B cell (primary cell): ENCODE data around the gene DYNC2I2. TPM values are rescaled to one million over a fixed set of nuclear protein-coding genes. Genes with fewer than 3 reads are reported as not detected.
"Not testable (repeated sequence)": the region's sequence is repeated elsewhere in the genome, so short reads cannot be mapped to it uniquely, and the experiment has no call there.

Experiments
- ATAC-seq: fragments of 200-7000 bp; cut with Tn5 transposase; one replicate; pipeline ENCODE4 v1.10.0; 2021; ENCODE audit warnings: low read depth, mild to moderate bottlenecking, moderate number of reproducible peaks, moderate library complexity
- CTCF ChIA-PET: fragments of 350-600 bp; sonication (Branson Sonifier 250); formaldehyde crosslinking; loops from one replicate; lab custom pipeline; 2021; ENCODE audit warnings: antibody characterized with exemption, inconsistent platforms; lab: Charles Lee
- POLR2A ChIA-PET: fragments of 350-600 bp; sonication (Branson Sonifier 250); formaldehyde crosslinking; loops from one replicate; lab custom pipeline; 2021; ENCODE audit warnings: antibody characterized with exemption; lab: Charles Lee
- DNase-seq: peaks from one replicate; pipeline ENCODE4 v3.0.0; 2013
- H2AFZ ChIP-seq: 2 replicates; pipeline ENCODE4 v1.6.1; 2012; ENCODE audit warnings: mild to moderate bottlenecking, low read depth, low read length; ENCODE audit not compliant: insufficient read depth, poor library complexity, severe bottlenecking
- H3K27ac ChIP-seq, 2 donors: 1 replicate in 1 of 2; 2 replicates in 1 of 2; pipeline ENCODE4 v1.5.1; 2012 to 2013; ENCODE audit warnings: low read length in 2 of 2, mild to moderate bottlenecking in 2 of 2, moderate library complexity in 1 of 2
- H3K27me3 ChIP-seq, 4 experiments: fragments of 200-600 bp in 1 of 4; sonication (generic) in 1 of 4; replicated peaks in 1 of 4; 1 replicate in 2 of 4; 2 replicates in 2 of 4; pipeline versions ENCODE4 v1.6.1 to v1.7.0; 2013 to 2016; ENCODE audit warnings: low read length in 3 of 4, mild to moderate bottlenecking in 2 of 4, mixed read lengths in 1 of 4, moderate library complexity in 1 of 4; ENCODE audit not compliant: insufficient read depth in 4 of 4, control insufficient read depth in 3 of 4; ENCODE audit errors: control extremely low read depth in 1 of 4
- H3K36me3 ChIP-seq, 2 experiments: replicated peaks in 1 of 2; 1 replicate in 1 of 2; 2 replicates in 1 of 2; pipeline versions ENCODE4 v1.6.1 to v1.7.1; 2013; ENCODE audit warnings: low read length in 1 of 2; ENCODE audit not compliant: insufficient read depth in 2 of 2, control insufficient read depth in 1 of 2; ENCODE audit errors: control extremely low read depth in 1 of 2, extremely low read depth in 1 of 2
- H3K4me1 ChIP-seq, 2 donors: fragments of 200-600 bp in 1 of 2; sonication (generic) in 1 of 2; 1 replicate in 1 of 2; 2 replicates in 1 of 2; pipeline versions ENCODE4 v1.5.1 to v1.6.1; 2013 to 2017; ENCODE audit warnings: low read length in 2 of 2; ENCODE audit not compliant: control insufficient read depth in 2 of 2, insufficient read depth in 2 of 2
- H3K4me2 ChIP-seq: replicated peaks from 2 replicates; pipeline ENCODE3; 2012; ENCODE audit warnings: mild to moderate bottlenecking, low read depth, low read length; ENCODE audit not compliant: poor library complexity, severe bottlenecking
- H3K4me3 ChIP-seq, 5 experiments: fragments of 200-600 bp in 1 of 5; sonication (generic) in 1 of 5; 1 replicate in 3 of 5; 2 replicates in 2 of 5; pipeline versions ENCODE4 v1.5.1 to v1.7.0; 2011 to 2016; ENCODE audit warnings: low read length in 4 of 5, mild to moderate bottlenecking in 4 of 5, low read depth in 2 of 5, control low read depth in 1 of 5, moderate library complexity in 1 of 5; ENCODE audit not compliant: insufficient read depth in 1 of 5; ENCODE audit errors: control extremely low read depth in 1 of 5, extremely low read depth in 1 of 5
- H3K79me2 ChIP-seq: fragments of 200-600 bp; sonication (generic); one replicate; pipeline ENCODE4 v1.6.0; 2016; ENCODE audit warnings: low read length; ENCODE audit not compliant: control insufficient read depth, insufficient read depth
- H3K9ac ChIP-seq: fragments of 200-600 bp; sonication (generic); 2 replicates; pipeline ENCODE4 v1.6.1; 2017; ENCODE audit warnings: mild to moderate bottlenecking, low read length, moderate library complexity
- H3K9me3 ChIP-seq, 3 donors: one replicate each; pipeline versions ENCODE4 v1.6.1 to v1.7.1; 2013; ENCODE audit warnings: low read length in 2 of 3; ENCODE audit not compliant: control insufficient read depth in 2 of 3, insufficient read depth in 1 of 3; ENCODE audit errors: control extremely low read depth in 1 of 3
- H4K20me1 ChIP-seq: 2 replicates; pipeline ENCODE4 v1.6.0; 2012; ENCODE audit warnings: mild to moderate bottlenecking, low read length; ENCODE audit not compliant: insufficient read depth, control insufficient read depth, poor library complexity, severe bottlenecking
- H3K27ac Mint-ChIP-seq: one replicate; pipeline ENCODE4 v1.8.0; 2021; ENCODE audit warnings: mixed read lengths
- H3K27me3 Mint-ChIP-seq: one replicate; pipeline ENCODE4 v1.8.0; 2021; ENCODE audit warnings: mixed read lengths
- H3K4me1 Mint-ChIP-seq: one replicate; pipeline ENCODE4 v1.8.0; 2021; ENCODE audit warnings: mixed read lengths
- H3K4me3 Mint-ChIP-seq: one replicate; pipeline ENCODE4 v1.8.0; 2021; ENCODE audit warnings: mixed read lengths
- H3K9me3 Mint-ChIP-seq: one replicate; pipeline ENCODE4 v1.8.0; 2022; ENCODE audit warnings: mixed read lengths; ENCODE audit not compliant: insufficient read depth
- CTCF ChIP-seq: fragments of 200-600 bp; IDR thresholded peaks from one replicate; pipeline ENCODE4 v1.8.0; 2022; ENCODE audit warnings: antibody characterized with exemption, mild to moderate bottlenecking
- EZH2 ChIP-seq: IDR thresholded peaks from 2 replicates; pipeline ENCODE4 v1.6.1; 2012; ENCODE audit warnings: borderline replicate concordance, low read depth, mild to moderate bottlenecking, moderate library complexity, low read length; ENCODE audit not compliant: insufficient read depth, poor library complexity, severe bottlenecking
- WGBS: methylation state at CpG from one replicate; pipeline ENCODE4 v1.1.5; 2013; ENCODE audit warnings: missing lambda C conversion rate; ENCODE audit not compliant: insufficient coverage; 5-methylcytosine and 5-hydroxymethylcytosine counted together
- intact Hi-C: fragments of 100-400 bp; cut with micrococcal nuclease; formaldehyde crosslinking; loops from one replicate; pipeline ENCODE4 v1.10.0; 2022
- polyA plus RNA-seq: library from polyadenylated mRNA; depleted of rRNA; stranded (reverse); fragments of >200 nt; gene quantifications from 2 replicates; pipeline ENCODE4 v1.2.3, GENCODE V29; 2012
- total RNA-seq, 2 donors: library from RNA; stranded (reverse); fragments of 120-200 nt in 1 of 2; gene quantifications; 1 replicate in 1 of 2; 2 replicates in 1 of 2; pipeline versions ENCODE4 v1.2.3 to v1.2.4, GENCODE V29; 2013 to 2022

DYNC2I2 gene
- total and polyA plus RNA-seq, 2 donors (not counting 1 experiment from before 2014, with no cell fraction given), result 76.6 to 109 TPM

GRCh38 chr9:128651798-128652197, 4.8 kb downstream of the DYNC2I2 start:
- no peaks in the 10 kb centered on the region for H3K9me3 ChIP-seq
- H3K27me3 Mint-ChIP-seq, result no peaks in the 10 kb centered on the region
- H3K4me3 Mint-ChIP-seq, result no peak overlapping the region
- 97% methylated on average over 5 of the region's 5 CpGs for WGBS
- H3K79me2 ChIP-seq, result peaks cover 28% of the 10 kb centered on the region
- POLR2A ChIA-PET, result interaction anchor here (0.6 to 0.7 kb wide), 2 partner anchors 8 to 37 kb away, joined by 3 to 8 read pairs; partner anchors contain the start of gene SET
- no peaks in the 10 kb centered on the region for H3K27me3 ChIP-seq
- CTCF ChIA-PET, result no interaction called here
- DNase-seq (no peak), ATAC-seq (no peak)
- H3K9me3 Mint-ChIP-seq, result no peaks in the 10 kb centered on the region
- intact Hi-C loops, result no loop called here
- no peaks in the 10 kb centered on the region for H3K36me3 ChIP-seq
- no peak overlapping the region for H3K4me2 ChIP-seq
- no peak overlapping the region for H2AFZ ChIP-seq
- H3K27ac ChIP-seq, result no peak overlapping the region
- no peak overlapping the region for H3K4me3 ChIP-seq
- H3K4me1 Mint-ChIP-seq, result peaks cover 9% of the 10 kb centered on the region
- no peak overlapping the region for H3K27ac Mint-ChIP-seq
- no peaks in the 10 kb centered on the region for H4K20me1 ChIP-seq
- TF ChIP-seq EZH2, result no peak
- TF ChIP-seq CTCF, result no peak
- peaks cover 2 to 7% of the 10 kb centered on the region in 2 donors for H3K4me1 ChIP-seq
- H3K9ac ChIP-seq, result no peak overlapping the region

- POLR2A ChIA-PET, result interaction anchor here (0.6 to 0.7 kb wide), 3 partner anchors 30 to 1811 kb away, joined by 3 to 6 read pairs (median 4); no protein-coding TSS in a partner anchor
- ATAC-seq (peak; percentile 65), DNase-seq (peak; percentile 69)
- H3K9ac ChIP-seq, H3K36me3 ChIP-seq, H4K20me1 ChIP-seq, H3K4me3 ChIP-seq, H3K27me3 Mint-ChIP-seq, H3K27me3 ChIP-seq, H3K4me2 ChIP-seq, H3K27ac ChIP-seq, H2AFZ ChIP-seq, H3K27ac Mint-ChIP-seq, H3K4me1 ChIP-seq, H3K9me3 ChIP-seq, H3K4me3 Mint-ChIP-seq, H3K9me3 Mint-ChIP-seq: not testable (repeated sequence)
- CTCF ChIA-PET, result interaction anchor here (0.6 to 2.4 kb wide), 10 partner anchors 36 to 316 kb away, joined by 3 to 29 read pairs (median 4); partner anchors contain the start of genes ENDOG and ZDHHC12
- peak; percentile 55 for TF ChIP-seq CTCF
- peaks cover 41% of the 10 kb centered on the region for H3K79me2 ChIP-seq
- intact Hi-C loops, result loop anchor here (2.0 to 5.0 kb wide), 4 partner anchors 39 to 281 kb away; partner anchors contain the start of genes ENDOG and SET
- WGBS, result 76% methylated on average over 4 of the region's 9 CpGs
- peaks cover 11% of the 10 kb centered on the region for H3K4me1 Mint-ChIP-seq
Measured at GRCh38 chr9:128648206-128648605, 8.4 kb downstream of the DYNC2I2 start.
